ENCODE measurements around the gene LINC00237.

LINC00237 gene

DNA sequence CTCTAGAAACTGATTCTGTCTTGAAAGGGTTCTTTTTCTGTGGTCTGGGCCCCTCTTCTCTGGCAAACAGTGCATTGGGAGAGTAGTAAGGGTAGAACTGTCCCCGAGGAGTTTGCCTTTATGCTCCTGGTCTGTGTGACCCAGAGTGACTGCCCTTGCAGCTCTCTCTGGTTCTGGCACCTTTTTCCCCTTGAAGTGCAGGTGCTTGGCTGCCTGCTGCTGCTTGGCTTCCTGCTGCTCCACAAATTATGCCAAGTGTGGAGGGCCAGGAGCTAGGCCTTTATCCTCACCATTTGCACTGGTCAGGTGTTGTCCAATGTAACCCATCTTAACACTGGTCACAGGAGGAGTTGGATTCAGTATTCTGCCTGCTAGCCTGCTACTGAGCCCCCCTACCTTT, 30.9 kb upstream of the LINC00237 start:
- POLR2A ChIA-PET = interaction anchor here (1.2 kb wide), 1 partner anchor 11 kb away, joined by 4 read pairs; the partner anchor contains the start of gene KIZ
- TF ChIP-seq SP1 (IDR thresholded peaks at IDR 0.05) (no peak), FOXK2 (IDR thresholded peaks at IDR 0.05) (no peak), FOXA1 (IDR thresholded peaks at IDR 0.05) (no peak), BHLHE40 (IDR thresholded peaks at IDR 0.05; ENCODE audit: borderline replicate concordance) (no peak), ZNF384 (IDR thresholded peaks at IDR 0.05) (no peak), NFRKB (IDR thresholded peaks at IDR 0.05) (no peak), TARDBP (IDR thresholded peaks at IDR 0.05) (no peak), CTBP1 (IDR thresholded peaks at IDR 0.05; ENCODE audit: borderline replicate concordance) (no peak), ARNT (IDR thresholded peaks at IDR 0.05) (no peak), SUZ12 (IDR thresholded peaks at IDR 0.05) (no peak)
- no peak for DNase-seq (ENCODE audit: extremely low spot score)
- CTCF ChIA-PET = no interaction called here

GRCh38 chr20:21136015-21136732, 30.0 kb upstream of the LINC00237 start:
- ChIA-PET POLR2A (interaction anchor here (1.2 kb wide), 1 partner anchor 10 kb away, joined by 4 read pairs; the partner anchor contains the start of gene KIZ), CTCF (no interaction called here)
- TF ChIP-seq FOXA1 (IDR thresholded peaks at IDR 0.05) = no peak
- TF ChIP-seq L3MBTL2 (conservative IDR thresholded peaks at IDR 0.05) = no peak
- no peak for TF ChIP-seq PKNOX1 (IDR thresholded peaks at IDR 0.05)
- no peak for TF ChIP-seq HDGF (IDR thresholded peaks at IDR 0.05; ENCODE audit: borderline replicate concordance)
- TF ChIP-seq FOXK2 (IDR thresholded peaks at IDR 0.05) = no peak
- TF ChIP-seq BHLHE40 (IDR thresholded peaks at IDR 0.05; ENCODE audit: borderline replicate concordance) = no peak
- DNase-seq (ENCODE audit: extremely low spot score) = no peak

GRCh38 chr20:21134883-21135493, 28.8 kb upstream of the LINC00237 start:
- TF ChIP-seq FOXA1 (IDR thresholded peaks at IDR 0.05) = no peak
- TF ChIP-seq SP1 (IDR thresholded peaks at IDR 0.05) = no peak
- TF ChIP-seq ARNT (IDR thresholded peaks at IDR 0.05) = no peak
- TF ChIP-seq L3MBTL2 (conservative IDR thresholded peaks at IDR 0.05) = no peak
- no peak for TF ChIP-seq TARDBP (IDR thresholded peaks at IDR 0.05)
- no peak for TF ChIP-seq SUZ12 (IDR thresholded peaks at IDR 0.05)
- no peak for TF ChIP-seq BHLHE40 (IDR thresholded peaks at IDR 0.05; ENCODE audit: borderline replicate concordance)
- TF ChIP-seq LEF1 (IDR thresholded peaks at IDR 0.05; ENCODE audit: borderline replicate concordance) = no peak
- no peak for TF ChIP-seq CTBP1 (IDR thresholded peaks at IDR 0.05; ENCODE audit: borderline replicate concordance)
- TF ChIP-seq ZNF384 (IDR thresholded peaks at IDR 0.05) = no peak
- TF ChIP-seq ELF4 (IDR thresholded peaks at IDR 0.05) = no peak
- no peak for TF ChIP-seq FOXK2 (IDR thresholded peaks at IDR 0.05)
- TF ChIP-seq NFRKB (IDR thresholded peaks at IDR 0.05) = no peak
- no peak for TF ChIP-seq PKNOX1 (IDR thresholded peaks at IDR 0.05)
- no peak for TF ChIP-seq HDGF (IDR thresholded peaks at IDR 0.05; ENCODE audit: borderline replicate concordance)
- POLR2A ChIA-PET = no interaction called here
- no peak for DNase-seq (ENCODE audit: extremely low spot score)
- CTCF ChIA-PET = no interaction called here

DNA sequence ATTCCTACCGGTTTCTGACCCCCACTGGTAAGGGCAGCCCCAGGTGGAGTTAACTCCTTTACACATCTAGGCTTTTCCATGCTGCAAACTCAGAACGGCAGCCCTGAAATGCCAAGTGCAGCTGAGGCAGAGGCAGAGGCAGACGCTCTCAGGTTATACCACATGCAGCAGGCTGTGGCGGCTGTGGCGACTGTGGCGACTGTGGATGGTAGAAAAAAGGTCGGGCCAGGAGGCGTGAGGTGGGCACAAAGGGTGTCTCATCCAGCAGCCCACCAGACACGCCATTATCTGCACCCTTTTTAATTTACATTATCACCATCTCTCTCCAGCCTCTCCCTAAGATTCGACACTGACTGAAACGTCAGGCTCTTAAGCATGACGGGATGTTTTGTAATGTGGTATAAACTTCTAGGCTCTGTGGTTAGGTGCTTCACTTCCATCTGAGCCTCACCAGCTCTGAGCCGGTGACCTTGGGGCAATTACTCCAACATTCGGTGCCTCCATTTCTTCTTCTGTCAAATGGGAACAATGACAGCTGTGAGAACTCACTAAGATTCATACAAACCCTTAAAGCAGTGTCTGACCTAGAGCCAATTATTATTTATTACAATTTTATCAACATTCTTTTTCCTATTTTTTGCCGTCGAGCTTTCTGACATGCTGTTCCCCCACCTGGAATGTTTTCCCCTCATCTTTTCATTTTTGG, 27.9 kb upstream of the LINC00237 start:
- ChIA-PET POLR2A (no interaction called here), CTCF (no interaction called here)
- TF ChIP-seq BHLHE40 (IDR thresholded peaks at IDR 0.05; ENCODE audit: borderline replicate concordance) = no peak
- TF ChIP-seq NFRKB (IDR thresholded peaks at IDR 0.05) = no peak
- TF ChIP-seq ARNT (IDR thresholded peaks at IDR 0.05) = no peak
- no peak for TF ChIP-seq PKNOX1 (IDR thresholded peaks at IDR 0.05)
- no peak for TF ChIP-seq FOXA1 (IDR thresholded peaks at IDR 0.05)
- TF ChIP-seq ZNF384 (IDR thresholded peaks at IDR 0.05) = no peak
- TF ChIP-seq ELF4 (IDR thresholded peaks at IDR 0.05) = no peak
- no peak for TF ChIP-seq FOXM1 (IDR thresholded peaks at IDR 0.05; ENCODE audit: borderline replicate concordance)
- no peak for DNase-seq (ENCODE audit: extremely low spot score)

DNA sequence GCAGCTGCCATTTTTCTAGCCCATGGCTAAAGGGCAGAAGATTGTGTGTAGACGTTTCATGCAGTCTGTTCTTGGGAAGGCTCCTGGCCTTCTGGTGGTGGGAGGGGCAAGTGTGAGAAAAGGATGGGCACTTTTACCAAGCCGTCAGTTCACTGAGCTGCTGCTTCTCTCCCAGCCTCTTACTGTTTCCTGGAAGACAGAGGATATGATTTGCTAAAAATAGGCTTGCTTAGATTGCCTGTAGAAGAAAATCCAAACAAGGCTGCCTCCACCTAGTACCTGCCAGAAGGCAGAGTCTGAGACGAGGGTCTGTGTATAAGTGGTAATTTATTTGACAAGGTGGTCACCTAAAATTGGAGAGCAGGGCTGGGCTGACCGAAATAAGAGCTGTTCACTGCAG, 27.2 kb upstream of the LINC00237 start:
- no peak for DNase-seq (ENCODE audit: extremely low spot score)
- CTCF ChIA-PET = no interaction called here
- POLR2A ChIA-PET = no interaction called here
- TF ChIP-seq TARDBP (IDR thresholded peaks at IDR 0.05) = no peak
- no peak for TF ChIP-seq LEF1 (IDR thresholded peaks at IDR 0.05; ENCODE audit: borderline replicate concordance)
- no peak for TF ChIP-seq BHLHE40 (IDR thresholded peaks at IDR 0.05; ENCODE audit: borderline replicate concordance)
- no peak for TF ChIP-seq CTBP1 (IDR thresholded peaks at IDR 0.05; ENCODE audit: borderline replicate concordance)
- no peak for TF ChIP-seq SUZ12 (IDR thresholded peaks at IDR 0.05)
- no peak for TF ChIP-seq NFRKB (IDR thresholded peaks at IDR 0.05)
- no peak for TF ChIP-seq ZNF384 (IDR thresholded peaks at IDR 0.05)
- TF ChIP-seq FOXM1 (IDR thresholded peaks at IDR 0.05; ENCODE audit: borderline replicate concordance) = no peak

DNA sequence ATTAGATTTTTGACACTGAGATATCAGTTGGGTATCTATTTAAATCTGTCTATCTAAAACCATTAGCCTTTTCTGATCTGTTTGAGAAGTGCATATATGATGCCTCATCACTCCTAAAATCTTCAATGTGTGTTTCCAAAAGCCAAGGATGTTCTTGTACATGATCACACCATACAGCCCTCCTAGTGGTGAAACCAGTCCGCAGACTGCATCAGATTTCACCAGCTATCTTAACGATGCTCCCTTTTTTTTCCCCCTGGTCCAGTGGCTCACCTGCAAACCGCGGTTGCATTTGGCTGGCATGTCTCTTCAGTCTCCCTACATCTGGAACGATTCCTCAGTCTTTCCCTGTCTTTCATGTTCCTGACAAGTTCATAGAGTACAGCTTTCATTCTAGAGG, 23.7 kb upstream of the LINC00237 start:
- CTCF ChIA-PET = interaction anchor here (0.7 kb wide), 1 partner anchor 18 kb away, joined by 3 read pairs; no protein-coding TSS in a partner anchor
- peak; percentile 14 for DNase-seq (ENCODE audit: extremely low spot score)
- TF ChIP-seq ZNF384 (IDR thresholded peaks at IDR 0.05) = no peak
- no peak for TF ChIP-seq FOXM1 (IDR thresholded peaks at IDR 0.05; ENCODE audit: borderline replicate concordance)
- TF ChIP-seq FOXA1 (IDR thresholded peaks at IDR 0.05) = no peak
- no peak for TF ChIP-seq TARDBP (IDR thresholded peaks at IDR 0.05)
- TF ChIP-seq ELF4 (IDR thresholded peaks at IDR 0.05) = no peak
- TF ChIP-seq L3MBTL2 (conservative IDR thresholded peaks at IDR 0.05) = no peak
- TF ChIP-seq HDGF (IDR thresholded peaks at IDR 0.05; ENCODE audit: borderline replicate concordance) = no peak
- TF ChIP-seq CTBP1 (IDR thresholded peaks at IDR 0.05; ENCODE audit: borderline replicate concordance) = no peak
- TF ChIP-seq SUZ12 (IDR thresholded peaks at IDR 0.05) = no peak
- no peak for TF ChIP-seq LEF1 (IDR thresholded peaks at IDR 0.05; ENCODE audit: borderline replicate concordance)
- no peak for TF ChIP-seq BHLHE40 (IDR thresholded peaks at IDR 0.05; ENCODE audit: borderline replicate concordance)
- no peak for TF ChIP-seq NFRKB (IDR thresholded peaks at IDR 0.05)
- POLR2A ChIA-PET = no interaction called here

Data from HEK293T (cell line).